Mucosa of descending colon (tissue), 3 donors: ENCODE measurements around the gene BSPRY. TPM values are rescaled to one million over a fixed set of nuclear protein-coding genes. Genes with fewer than 3 reads are reported as not detected.
"Not testable (repeated sequence)": the region's sequence is repeated elsewhere in the genome, so short reads cannot be mapped to it uniquely, and the experiment has no call there.

Experiments used
- ATAC-seq: fragments of 200-7000 bp; cut with Tn5 transposase; one replicate; pipeline ENCODE4 v1.9.1; 2020; ENCODE audit warnings: mild to moderate bottlenecking, moderate library complexity
- DNase-seq, 3 donors: peaks; one replicate each; pipeline ENCODE4 v3.0.0-alpha.2; 2020
- H3K36me3 ChIP-seq: fragments of 200-600 bp; one replicate; pipeline ENCODE4 v1.8.0; 2021; ENCODE audit warnings: low read depth, mild to moderate bottlenecking
- H3K4me1 ChIP-seq: fragments of 200-600 bp; one replicate; pipeline ENCODE4 v1.8.0; 2021; ENCODE audit warnings: low read depth, mild to moderate bottlenecking
- H3K4me3 ChIP-seq: fragments of 200-600 bp; one replicate; pipeline ENCODE4 v1.8.0; 2021; ENCODE audit warnings: mild to moderate bottlenecking
- H3K9me3 ChIP-seq: fragments of 200-600 bp; one replicate; pipeline ENCODE4 v1.8.0; 2021; ENCODE audit warnings: mild to moderate bottlenecking
- CTCF ChIP-seq: fragments of 200-600 bp; IDR thresholded peaks from one replicate; pipeline ENCODE4 v1.8.0; 2022; ENCODE audit warnings: antibody characterized with exemption, mild to moderate bottlenecking
- intact Hi-C, 2 donors: fragments of 100-400 bp; cut with DNase I in 1 of 2; cut with micrococcal nuclease in 1 of 2; formaldehyde crosslinking; loops; one replicate each; pipeline versions ENCODE4 v1.11.0 to v1.11.1; 2022; cut with DNase I, micrococcal nuclease
- total RNA-seq, 3 donors: library from RNA; stranded (reverse); fragmentation: NEBNext Ultra II Directional in 2 of 3; extraction: Animal tissue kit (Norgen Biotek cat#: 25700) in 2 of 3; gene quantifications; one replicate each; pipeline versions ENCODE4 v1.2.1 to v1.2.4, GENCODE V29; 2021 to 2023
- donor health status: DM: no; HTN: no; CAD: no; lungs with moderate emphysema.
- donor health status: DM: no; HTN: no; CAD: no.
- donor health status: DM: no; HTN: yes; CAD: no.

BSPRY gene
- total RNA-seq, 3 donors from 2014 or later = 7.4 to 45.0 (median 26.7) TPM

GRCh38 chr9:113406873-113407511, 57.7 kb downstream of the BSPRY start:
- DNase-seq = peak in 2 of 3 donors; percentile 70 to 84
- not testable (repeated sequence) for H3K4me3 ChIP-seq, H3K36me3 ChIP-seq, H3K9me3 ChIP-seq
- ATAC-seq = peak; percentile 19
- TF ChIP-seq CTCF = peak; percentile 64
- H3K4me1 ChIP-seq = peaks cover 15% of the 10 kb centered on the region
- intact Hi-C loops = loop anchor here (2.0 to 10.0 kb wide), 2 partner anchors 68 to 102 kb away; partner anchors contain the start of gene RNF183 (in 1 of the 2)

GRCh38 chr9:113409481-113409880, 60.1 kb downstream of the BSPRY start:
- intact Hi-C loops = loop anchor here in 1 of 2 donors (10.0 kb wide), 1 partner anchor 105 kb away; the partner anchor contains the start of gene RNF183
- no peak for TF ChIP-seq CTCF

GRCh38 chr9:113409883-113410206, 60.5 kb downstream of the BSPRY start:
- intact Hi-C loops = loop anchor here (10.0 kb wide), 2 partner anchors 105 to 135 kb away; partner anchors contain the start of genes CDC26 (in 1 of the 2), PRPF4 (in 1 of the 2) and RNF183 (in 1 of the 2)
- DNase-seq = no peak
- TF ChIP-seq CTCF = no peak
- peak overlapping the region; percentile 73 for H3K4me3 ChIP-seq
- ATAC-seq = peak; percentile 15
- H3K4me1 ChIP-seq = peaks cover 15% of the 10 kb centered on the region
- H3K36me3 ChIP-seq = no peaks in the 10 kb centered on the region
- no peaks in the 10 kb centered on the region for H3K9me3 ChIP-seq

More at GRCh38 chr9:113409481-113409880, 60.1 kb downstream of the BSPRY start:
- Histone ChIP-seq H3K9me3 (no peaks in the 10 kb centered on the region), H3K4me1 (peaks cover 15% of the 10 kb centered on the region), H3K36me3 (no peaks in the 10 kb centered on the region), H3K4me3 (peak overlapping the region; percentile 73)
- ATAC-seq = no peak
- DNase-seq = no peak

DNA sequence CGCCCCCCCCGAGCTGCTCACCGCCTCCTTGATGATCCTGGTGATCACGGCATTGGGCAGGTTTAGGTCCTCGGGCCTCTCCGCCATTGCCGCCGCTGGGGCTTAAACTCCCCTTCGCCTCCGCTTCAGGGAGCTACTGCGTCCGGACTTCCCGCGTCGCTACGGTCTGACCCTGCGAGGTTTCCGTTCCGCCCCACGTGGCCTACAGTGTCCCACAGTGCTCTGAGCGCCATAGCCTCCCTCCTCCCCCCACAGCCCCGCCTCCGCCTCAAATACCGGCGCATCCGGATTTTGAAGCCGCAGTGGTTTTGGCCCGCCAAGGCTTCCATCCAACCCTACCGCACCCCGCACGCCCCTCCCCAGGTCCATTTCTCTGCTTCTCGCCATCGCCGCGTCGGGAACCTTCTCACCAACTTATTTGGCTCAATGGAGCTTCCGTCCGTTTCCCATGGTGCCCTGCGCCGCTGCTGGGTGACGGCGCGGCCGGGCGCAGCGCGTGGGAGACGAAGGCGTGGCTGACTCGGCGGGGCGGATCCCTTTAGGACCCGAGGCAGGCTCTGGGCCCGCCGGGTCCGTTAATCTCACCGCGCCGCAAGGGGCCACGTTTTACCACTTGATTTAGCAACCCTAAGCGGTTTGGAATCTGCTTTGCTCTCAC, 61.0 kb downstream of the BSPRY start, which contains the start of the genes C9orf43 and POLE3:
TSS of gene C9orf43 (plus strand) at position 541 of the 658 bp plus-strand sequence. CDS start 2,747 bp downstream, outside the sequence.
TSS of gene POLE3 (minus strand) at position 469 of the 658 bp plus-strand sequence. CDS start at position 87, 382 bp downstream.
- TF ChIP-seq CTCF = no peak
- Histone ChIP-seq H3K4me1 (peaks cover 15% of the 10 kb centered on the region), H3K36me3 (no peaks in the 10 kb centered on the region), H3K4me3 (peak within 1 kb of the TSS; percentile 73), H3K9me3 (no peaks in the 10 kb centered on the region)
- peak; percentile 98 for ATAC-seq
- intact Hi-C loops = loop anchor here in 1 of 2 donors (10.0 kb wide), 1 partner anchor 136 kb away; the partner anchor contains the start of genes CDC26 and PRPF4
- peak; percentile 96 to 97 (median 97) for DNase-seq

- Histone ChIP-seq H3K4me3 (no peak overlapping the region), H3K9me3 (no peaks in the 10 kb centered on the region), H3K36me3 (no peaks in the 10 kb centered on the region), H3K4me1 (no peaks in the 10 kb centered on the region)
- ATAC-seq (peak; percentile 69), DNase-seq (no peak)
- intact Hi-C loops = loop anchor here in 1 of 2 donors (10.0 kb wide), 1 partner anchor 141 kb away; the partner anchor contains the start of genes CDC26 and PRPF4
- TF ChIP-seq CTCF = no peak
These were observed 66.9 kb downstream of the BSPRY start for GRCh38 chr9:113416149-113416721.
